Thyroid gland (tissue), 4 donors: ENCODE data around the gene TSHZ2. TPM values are rescaled to one million over a fixed set of nuclear protein-coding genes. Genes with fewer than 3 reads are reported as not detected.

Source experiments
- DNase-seq, 2 donors: peaks; one replicate each; pipeline ENCODE4 v3.0.0-alpha.2; 2019
- H3K27ac ChIP-seq, 3 donors: fragments of 200-600 bp; sonication (generic); 1 replicate in 2 of 3; 2 replicates in 1 of 3; pipeline ENCODE4 v1.5.1; 2016 to 2019; ENCODE audit warnings: mild to moderate bottlenecking in 1 of 3, moderate library complexity in 1 of 3
- H3K27me3 ChIP-seq: fragments of 200-600 bp; sonication (generic); one replicate; pipeline ENCODE4 v1.5.1; 2019
- H3K36me3 ChIP-seq, 2 donors: fragments of 200-600 bp; sonication (generic); one replicate each; pipeline ENCODE4 v1.5.1; 2016 to 2019
- H3K4me1 ChIP-seq, 2 donors: fragments of 200-600 bp; sonication (generic); one replicate each; pipeline ENCODE4 v1.5.1; 2017 to 2019
- H3K4me3 ChIP-seq, 3 donors: fragments of 200-600 bp; sonication (generic); replicated peaks in 1 of 3; 1 replicate in 2 of 3; 2 replicates in 1 of 3; pipeline ENCODE4 v1.5.1; 2016; ENCODE audit warnings: mild to moderate bottlenecking in 1 of 3
- H3K9me3 ChIP-seq: fragments of 200-600 bp; sonication (generic); one replicate; pipeline ENCODE4 v1.5.1; 2017
- CTCF ChIP-seq, 6 experiments: fragments of 200-600 bp in 3 of 6; fragments of 450-650 bp in 3 of 6; sonication (generic) in 3 of 6; IDR thresholded peaks; one replicate each; pipeline ENCODE4 v1.5.1; 2016 to 2019; ENCODE audit warnings: antibody characterized with exemption in 6 of 6, mild to moderate bottlenecking in 2 of 6, inconsistent platforms in 1 of 6, moderate library complexity in 1 of 6
- POLR2A ChIP-seq, 2 donors: fragments of 450-650 bp; IDR thresholded peaks; one replicate each; pipeline ENCODE4 v1.6.1; 2017; ENCODE audit warnings: antibody characterized with exemption in 2 of 2, mild to moderate bottlenecking in 2 of 2, moderate library complexity in 1 of 2
- WGBS, 2 donors: methylation state at CpG; one replicate each; pipeline ENCODE4 v1.1.5; 2017; 5-methylcytosine and 5-hydroxymethylcytosine counted together
- intact Hi-C: fragments of 100-400 bp; cut with DNase I; formaldehyde crosslinking; loops from one replicate; pipeline ENCODE4 v1.15.1; 2023
- total RNA-seq, 4 donors: library from RNA; depleted of rRNA; stranded (reverse); fragments of >200 nt; gene quantifications; one replicate each; pipeline ENCODE4 v1.2.3, GENCODE V29; 2016

Gene TSHZ2
- total RNA-seq, 4 donors from 2014 or later, result 11.0 to 27.9 (median 14.0) TPM

DNA sequence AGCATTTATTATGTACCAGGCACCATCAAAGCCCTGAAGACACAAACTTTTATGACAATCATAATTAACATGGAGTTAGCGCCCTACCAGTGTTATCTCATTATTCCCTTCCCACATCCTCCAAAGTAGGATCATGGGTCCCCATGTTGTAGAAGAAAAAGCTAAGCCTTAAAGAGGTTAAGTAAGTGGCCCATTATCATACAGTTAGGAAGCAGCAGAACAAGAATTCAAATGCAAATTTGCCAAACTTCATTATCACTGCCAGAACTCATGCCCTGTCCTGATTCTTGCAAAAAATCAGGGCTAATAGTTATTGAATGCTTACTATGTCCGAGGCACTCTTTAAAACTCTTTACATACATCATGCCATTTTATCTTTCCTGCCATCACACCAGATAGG, 310.9 kb downstream of the TSHZ2 start:
- WGBS, 2 donors, result 74 to 78% methylated on average over 2 of the region's 2 CpGs
- no peaks in the 10 kb centered on the region for H3K9me3 ChIP-seq
- TF ChIP-seq POLR2A (IDR thresholded peaks at IDR 0.05) (no peak), CTCF (IDR thresholded peaks at IDR 0.05) (no peak)
- intact Hi-C loops, result no loop called here
- H3K4me1 ChIP-seq, result no peaks in the 10 kb centered on the region
- no peaks in the 10 kb centered on the region for H3K36me3 ChIP-seq
- no peak for DNase-seq
- H3K27me3 ChIP-seq, result no peaks in the 10 kb centered on the region
- no peak overlapping the region for H3K4me3 ChIP-seq
- no peak overlapping the region for H3K27ac ChIP-seq

DNA sequence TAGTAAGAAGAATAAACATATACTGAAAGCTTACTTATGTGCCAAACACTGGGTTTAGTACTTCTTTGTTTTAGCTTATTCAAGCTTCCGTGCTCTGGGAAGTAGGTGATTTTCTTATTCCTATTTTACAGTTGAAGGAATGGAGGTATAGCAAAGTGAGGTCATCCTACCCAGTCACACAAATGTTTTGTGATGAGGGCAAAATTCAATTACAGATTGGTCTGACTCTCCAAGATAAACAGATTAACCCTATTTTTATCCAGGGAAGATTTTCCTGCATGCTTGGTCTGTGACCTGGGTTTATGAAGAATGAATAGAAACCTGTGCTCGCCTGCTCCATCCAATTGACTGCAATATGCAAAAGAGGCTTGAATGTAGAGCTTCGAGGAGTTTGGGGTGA, 311.4 kb downstream of the TSHZ2 start:
- H3K4me3 ChIP-seq, result no peak overlapping the region
- H3K36me3 ChIP-seq, result no peaks in the 10 kb centered on the region
- intact Hi-C loops, result no loop called here
- WGBS, 2 donors, result 66 to 68% methylated on average over 3 of the region's 3 CpGs
- H3K4me1 ChIP-seq, result no peaks in the 10 kb centered on the region
- no peaks in the 10 kb centered on the region for H3K9me3 ChIP-seq
- DNase-seq, result no peak
- H3K27ac ChIP-seq, result no peak overlapping the region
- TF ChIP-seq POLR2A (IDR thresholded peaks at IDR 0.05) (no peak), CTCF (IDR thresholded peaks at IDR 0.05) (no peak)
- no peaks in the 10 kb centered on the region for H3K27me3 ChIP-seq

- Histone ChIP-seq H3K4me3 (no peak overlapping the region), H3K36me3 (no peaks in the 10 kb centered on the region), H3K4me1 (no peaks in the 10 kb centered on the region), H3K27ac (no peak overlapping the region), H3K27me3 (no peaks in the 10 kb centered on the region), H3K9me3 (no peaks in the 10 kb centered on the region)
- WGBS, 2 donors, result 86 to 90% methylated on average over 11 of the region's 11 CpGs
- intact Hi-C loops, result no loop called here
- TF ChIP-seq POLR2A (IDR thresholded peaks at IDR 0.05), result no peak
- no peak for TF ChIP-seq CTCF (IDR thresholded peaks at IDR 0.05)
- DNase-seq, result no peak
Observed at GRCh38 chr20:53284256-53284655, 312.1 kb downstream of the TSHZ2 start.

DNA sequence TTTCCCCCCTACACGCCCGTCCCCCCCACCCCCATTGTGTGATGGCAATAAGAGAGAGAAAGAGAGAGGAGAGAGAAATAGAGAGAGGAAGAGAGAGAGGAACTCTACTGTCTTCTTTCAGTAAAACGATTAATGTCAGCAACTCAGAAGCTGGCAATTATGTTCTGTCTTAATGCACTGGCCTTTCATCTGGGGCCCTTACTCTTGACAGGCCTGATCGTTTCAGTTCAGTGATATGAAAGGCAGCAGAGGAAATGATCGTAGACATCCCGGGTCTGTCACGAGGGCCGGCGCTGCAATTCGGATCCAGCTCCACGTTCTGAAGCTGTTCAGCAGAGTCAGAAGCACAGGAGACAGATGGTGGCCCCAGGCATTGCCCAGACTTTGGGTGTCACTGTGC, 312.5 kb downstream of the TSHZ2 start:
- no peaks in the 10 kb centered on the region for H3K4me1 ChIP-seq
- TF ChIP-seq CTCF (IDR thresholded peaks at IDR 0.05) (no peak), POLR2A (IDR thresholded peaks at IDR 0.05) (no peak)

DNA sequence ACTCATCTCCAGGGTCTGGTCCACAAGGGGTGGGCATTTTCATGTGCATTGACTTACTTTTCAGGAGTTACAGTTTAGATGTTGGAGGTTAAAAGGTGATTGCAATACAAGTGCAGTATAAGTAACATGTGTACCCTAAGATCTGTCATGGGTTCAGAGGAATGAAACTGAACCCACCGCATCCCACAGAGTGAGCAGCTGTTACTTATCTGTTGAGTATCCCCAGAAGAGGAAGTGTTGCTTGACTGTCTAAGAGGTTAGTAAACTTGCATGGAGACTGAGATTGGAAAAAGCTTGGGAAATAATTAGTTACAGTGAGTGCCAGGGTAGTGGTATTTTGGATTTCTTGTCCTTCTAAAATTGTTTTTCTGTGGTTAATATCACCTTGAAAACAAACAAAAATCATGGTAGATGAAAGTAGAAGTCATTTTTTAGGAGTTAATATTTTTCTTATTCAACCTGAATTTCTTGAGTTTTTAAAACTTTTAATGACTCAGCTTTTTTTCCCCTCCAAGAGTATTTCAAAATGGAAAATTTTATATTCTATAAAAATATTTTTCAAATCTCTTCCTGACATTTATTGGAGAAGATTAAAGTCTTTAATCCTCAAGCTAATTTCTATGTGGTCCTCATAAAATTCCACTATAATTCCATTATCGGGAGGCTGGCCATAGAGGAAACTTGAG, 315.3 kb downstream of the TSHZ2 start:
- intact Hi-C loops, result no loop called here
- Histone ChIP-seq H3K27me3 (no peaks in the 10 kb centered on the region), H3K9me3 (no peaks in the 10 kb centered on the region), H3K4me3 (no peak overlapping the region), H3K4me1 (no peaks in the 10 kb centered on the region), H3K36me3 (no peaks in the 10 kb centered on the region), H3K27ac (no peak overlapping the region)
- WGBS, 2 donors, result 83% methylated on average over 2 of the region's 2 CpGs
- DNase-seq, result no peak
- TF ChIP-seq CTCF (IDR thresholded peaks at IDR 0.05), result no peak
- no peak for TF ChIP-seq POLR2A (IDR thresholded peaks at IDR 0.05)

More for the DNA sequence above, 312.5 kb downstream of the TSHZ2 start:
- WGBS, 2 donors, result 73 to 80% methylated on average over 11 of the region's 11 CpGs
- Histone ChIP-seq H3K9me3 (no peaks in the 10 kb centered on the region), H3K4me3 (no peak overlapping the region), H3K27ac (no peak overlapping the region), H3K27me3 (no peaks in the 10 kb centered on the region), H3K36me3 (no peaks in the 10 kb centered on the region)
- DNase-seq, result no peak
- intact Hi-C loops, result no loop called here
